Activated CD4-positive, alpha-beta T cell treated with anti-CD3 and anti-CD28 coated beads, Interleukin-2, Interleukin-4, amounts not matched to agents 100 ng/mL and 50 ng/mL, durations not matched to agents 16 hours and 8 hours (primary cell): ENCODE results near the gene LCN9.
"Not testable (repeated sequence)": the region's sequence is repeated elsewhere in the genome, so short reads cannot be mapped to it uniquely, and the experiment has no call there.

ENCODE experiments used
- DNase-seq: peaks from one replicate; pipeline ENCODE4 v3.0.0-alpha.2; 2020; ENCODE audit warnings: low spot score

Gene LCN9, protein sequence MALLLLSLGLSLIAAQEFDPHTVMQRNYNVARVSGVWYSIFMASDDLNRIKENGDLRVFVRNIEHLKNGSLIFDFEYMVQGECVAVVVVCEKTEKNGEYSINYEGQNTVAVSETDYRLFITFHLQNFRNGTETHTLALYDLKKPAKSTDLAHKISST

DNA sequence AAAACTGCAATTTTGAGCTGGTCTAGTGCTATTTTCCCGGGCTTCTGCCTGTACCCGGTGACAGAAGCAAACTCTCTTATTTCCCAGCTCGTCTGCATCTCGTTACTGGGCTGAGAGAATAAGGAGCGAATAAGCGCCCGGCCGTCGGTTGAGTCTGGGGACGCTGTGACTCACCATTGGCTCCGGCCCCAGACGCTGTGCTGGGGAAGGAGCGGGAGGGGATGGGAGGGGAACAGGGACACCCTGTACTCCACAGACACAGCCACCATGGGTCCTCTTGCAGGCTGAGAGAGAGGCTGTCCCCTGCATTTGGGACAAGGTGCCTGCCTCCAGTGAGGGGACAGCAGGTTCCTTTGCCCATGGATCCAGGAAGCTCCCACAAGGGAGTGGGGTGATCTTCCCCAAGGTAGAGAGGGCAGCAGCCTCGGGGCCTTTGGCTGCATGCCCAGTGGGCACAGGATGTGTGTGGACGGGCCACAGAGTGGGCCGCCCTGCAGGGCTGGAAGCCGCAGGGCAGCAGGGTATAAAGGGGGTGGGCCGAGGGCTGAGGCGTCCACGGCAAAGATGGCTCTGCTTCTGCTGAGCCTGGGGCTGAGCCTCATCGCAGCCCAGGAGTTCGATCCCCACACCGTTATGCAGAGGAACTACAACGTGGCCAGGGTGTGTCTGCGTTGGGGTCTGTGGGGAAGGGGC is at the start of gene LCN9:
LCN9 (plus strand) TSS at position 552 of the 693 bp plus-strand sequence; CDS start at position 565, 13 bp downstream.
- DNase-seq = no peak

DNA sequence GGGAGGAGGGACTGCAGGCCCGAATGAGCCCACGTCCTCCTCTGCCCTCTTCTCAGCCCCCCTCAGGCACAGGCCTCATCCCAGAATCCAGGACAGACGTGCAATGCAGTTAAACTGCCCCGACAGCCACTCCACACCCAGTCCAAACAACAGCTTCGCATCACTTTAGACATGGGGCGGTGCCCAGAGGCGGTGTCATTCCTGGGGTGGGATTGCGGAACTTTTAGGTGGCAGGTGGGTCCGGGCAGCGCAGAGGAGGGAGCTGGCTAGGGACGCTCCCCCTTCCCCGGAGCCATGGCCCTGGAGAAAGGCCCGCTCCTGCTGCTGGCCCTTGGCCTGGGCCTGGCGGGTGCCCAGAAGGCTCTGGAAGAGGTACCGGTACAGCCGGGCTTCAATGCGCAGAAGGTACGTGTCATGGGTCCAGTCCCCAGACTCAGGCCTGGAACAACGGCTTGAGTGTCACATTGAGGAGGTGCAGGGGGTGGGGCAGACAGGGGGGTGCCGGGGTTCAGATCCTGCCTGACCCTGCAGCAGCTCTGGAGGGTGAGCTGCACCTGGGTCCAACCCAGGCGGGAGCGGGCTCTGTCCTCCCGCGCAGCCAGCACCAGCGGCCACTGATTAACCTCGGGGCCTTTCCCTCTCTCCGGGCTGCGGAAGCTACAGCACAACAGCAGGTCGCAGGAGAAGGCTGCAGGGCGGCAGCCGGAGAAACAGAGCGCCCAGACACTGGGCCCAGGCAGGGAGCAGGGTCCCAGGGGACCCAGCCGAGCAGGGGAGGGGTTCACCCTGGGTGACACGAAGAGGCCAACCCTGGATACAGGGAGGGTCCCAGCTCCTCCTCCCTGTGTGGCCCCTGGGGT is 48.9 kb upstream of the LCN9 start:
- no peak for DNase-seq

DNA sequence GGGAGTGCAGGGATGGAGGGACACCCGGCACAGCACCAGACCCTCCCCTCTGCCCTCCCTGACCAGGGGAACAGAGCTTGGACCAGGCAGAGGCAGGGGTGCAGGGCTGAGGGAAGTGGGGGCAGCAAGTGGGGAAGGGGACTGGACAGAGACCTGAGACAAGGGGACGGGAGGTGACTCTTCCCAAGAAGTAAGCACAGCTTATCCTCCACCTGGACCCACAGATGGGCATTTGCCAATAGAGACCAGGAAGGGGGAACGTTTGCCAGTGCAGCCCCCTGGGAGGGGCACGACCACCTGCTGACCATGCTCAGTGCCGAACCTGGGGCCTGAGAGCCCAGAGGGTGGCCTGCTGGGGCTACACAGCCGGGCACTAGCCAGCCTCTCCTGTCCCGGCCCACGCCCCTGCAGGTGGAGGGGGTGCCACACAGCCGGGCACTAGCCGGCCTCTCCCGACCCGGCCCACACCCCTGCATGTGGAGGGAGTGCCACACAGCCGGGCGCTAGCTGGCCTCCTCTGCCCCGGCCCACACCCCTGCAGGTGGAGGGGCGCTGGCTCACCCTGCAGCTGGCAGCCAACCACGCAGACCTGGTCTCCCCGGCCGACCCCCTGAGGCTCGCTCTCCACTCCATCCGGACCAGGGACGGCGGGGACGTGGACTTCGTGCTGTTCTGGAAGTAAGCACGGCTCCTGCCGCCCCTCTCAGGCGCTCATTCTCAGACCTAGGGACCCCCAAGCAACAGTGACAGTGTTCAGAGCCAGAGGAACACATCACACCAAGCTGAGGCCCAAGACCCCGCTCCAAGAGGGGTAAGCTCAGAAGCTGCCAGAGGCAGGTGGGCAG is 48.1 kb upstream of the LCN9 start:
- DNase-seq = no peak

DNA sequence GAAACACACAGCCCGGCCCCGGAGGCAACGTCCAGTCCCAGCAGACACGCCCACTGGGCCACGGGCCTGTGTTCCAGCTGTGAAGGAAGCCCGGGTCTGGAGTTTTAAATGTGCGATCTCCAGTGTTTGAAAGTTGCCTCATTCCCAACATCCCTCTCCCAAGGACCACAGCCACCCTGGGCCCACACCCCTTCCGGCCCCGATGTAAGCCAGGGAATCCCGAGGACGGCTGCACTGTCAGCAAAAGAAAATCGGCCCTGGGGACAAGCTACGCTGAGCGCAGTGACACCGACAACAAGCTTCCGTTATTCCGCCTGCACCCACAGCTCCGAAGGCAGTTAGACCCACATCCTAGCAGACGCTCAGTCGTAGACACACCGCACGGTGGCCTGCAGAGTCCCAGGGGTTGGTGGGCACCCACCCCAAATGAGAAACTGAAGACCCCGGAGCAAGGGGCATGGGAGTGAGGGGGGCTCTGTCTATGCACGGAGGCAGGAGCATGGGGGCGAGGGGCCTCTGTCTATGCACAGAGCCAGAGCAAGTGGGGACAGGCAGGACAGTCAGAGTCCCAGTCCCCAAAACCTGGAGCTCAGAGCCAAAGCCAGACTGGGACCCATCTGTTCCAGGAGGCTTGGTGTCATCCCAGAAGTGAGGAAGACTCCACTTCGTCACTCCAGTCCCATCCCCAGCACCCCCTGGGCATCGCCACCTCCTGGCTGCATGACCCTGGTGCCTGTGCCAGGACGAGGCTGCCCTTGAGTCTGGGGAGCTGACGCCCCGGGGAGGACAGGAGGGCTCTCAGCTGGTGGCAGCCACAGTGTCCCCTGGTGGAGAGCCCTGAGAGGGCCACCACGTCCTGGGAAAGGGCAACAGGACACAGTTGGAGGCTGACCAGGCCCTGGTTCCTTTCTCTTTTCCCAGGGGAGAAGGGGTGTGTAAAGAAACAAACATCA is 47.2 kb upstream of the LCN9 start:
- no peak for DNase-seq

DNA sequence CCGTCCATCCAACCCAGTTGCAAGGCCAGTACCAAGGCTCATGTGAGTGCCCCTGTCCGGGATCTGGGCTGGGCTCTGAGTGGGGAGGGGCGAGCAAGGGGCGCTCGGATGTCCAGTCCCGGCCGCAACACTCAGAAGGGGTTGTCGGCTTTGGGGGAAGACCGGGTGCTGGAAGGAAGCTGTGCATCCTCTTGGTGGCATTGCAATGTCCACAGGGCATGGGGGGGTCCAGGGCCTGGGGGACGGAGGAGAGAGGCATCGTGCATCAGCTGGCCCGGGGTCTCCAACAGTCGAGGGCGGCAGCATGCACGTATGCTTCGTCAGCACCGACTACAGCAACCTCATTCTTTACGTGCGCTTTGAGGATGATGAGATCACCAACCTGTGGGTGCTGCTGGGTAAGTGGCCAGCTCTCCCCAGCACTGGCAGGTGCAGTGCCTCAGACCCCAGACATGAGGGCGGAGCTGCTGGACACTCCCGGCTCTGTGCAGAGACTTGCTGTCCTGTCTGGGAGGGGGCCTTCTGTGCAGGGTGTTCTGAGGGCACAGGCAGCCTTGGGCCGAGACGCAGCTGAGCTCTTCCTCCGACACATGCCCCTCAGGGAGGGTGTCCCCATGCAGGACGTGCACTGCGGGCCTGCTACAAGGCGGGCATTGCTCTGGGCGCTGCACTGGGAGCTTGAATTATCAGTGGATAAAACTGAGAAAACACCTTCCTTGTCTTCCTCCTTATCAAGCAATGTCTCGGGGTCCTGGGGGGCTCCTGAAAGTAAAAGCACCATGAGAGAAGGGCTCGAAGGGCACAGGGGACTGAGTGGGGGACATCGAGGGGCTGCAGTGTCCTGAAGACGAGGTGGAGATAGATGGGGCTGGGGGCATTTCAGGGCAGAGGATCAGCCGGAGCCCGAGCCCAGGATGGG is 46.2 kb upstream of the LCN9 start:
- DNase-seq = no peak

DNA sequence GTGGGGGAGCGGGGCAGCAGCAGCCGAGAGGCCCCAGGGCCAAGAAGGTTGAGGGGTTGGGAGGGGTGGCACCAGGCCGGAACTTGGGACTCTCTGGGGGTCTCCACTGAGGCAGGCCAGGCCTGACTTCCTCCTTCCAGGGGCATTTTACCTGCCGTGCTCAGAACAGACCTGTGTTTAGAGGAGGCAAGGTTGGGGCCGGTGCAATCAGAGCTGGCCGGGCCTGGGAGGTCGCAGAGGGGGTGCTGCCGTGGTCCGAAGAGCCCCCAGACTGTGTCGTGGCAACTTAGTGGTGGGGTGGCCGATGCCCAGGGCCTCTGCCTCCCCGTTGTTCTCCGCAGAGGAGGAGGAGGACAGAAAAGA is 45.6 kb upstream of the LCN9 start:
- no peak for DNase-seq

DNA sequence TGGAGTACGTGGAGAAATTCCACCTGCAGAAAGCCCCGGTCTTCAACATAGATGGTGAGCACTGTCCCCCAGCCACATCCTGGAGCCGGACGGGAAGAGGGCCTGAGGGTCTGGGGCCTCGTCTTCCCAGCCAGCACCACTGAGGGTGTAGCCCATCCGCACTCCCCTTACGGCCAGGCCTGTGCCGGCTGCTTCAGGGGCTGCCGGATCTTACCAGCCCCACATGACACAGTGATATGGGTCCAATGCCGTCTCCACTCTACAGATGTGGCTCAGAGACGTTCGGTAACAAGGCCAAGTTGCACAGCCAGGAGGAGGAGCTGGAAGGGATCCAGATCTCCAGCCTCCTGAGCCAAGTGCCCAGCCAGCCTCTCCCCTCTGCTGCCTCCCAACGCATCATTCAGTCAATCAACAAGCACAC is 45.1 kb upstream of the LCN9 start:
- DNase-seq = no peak

DNA sequence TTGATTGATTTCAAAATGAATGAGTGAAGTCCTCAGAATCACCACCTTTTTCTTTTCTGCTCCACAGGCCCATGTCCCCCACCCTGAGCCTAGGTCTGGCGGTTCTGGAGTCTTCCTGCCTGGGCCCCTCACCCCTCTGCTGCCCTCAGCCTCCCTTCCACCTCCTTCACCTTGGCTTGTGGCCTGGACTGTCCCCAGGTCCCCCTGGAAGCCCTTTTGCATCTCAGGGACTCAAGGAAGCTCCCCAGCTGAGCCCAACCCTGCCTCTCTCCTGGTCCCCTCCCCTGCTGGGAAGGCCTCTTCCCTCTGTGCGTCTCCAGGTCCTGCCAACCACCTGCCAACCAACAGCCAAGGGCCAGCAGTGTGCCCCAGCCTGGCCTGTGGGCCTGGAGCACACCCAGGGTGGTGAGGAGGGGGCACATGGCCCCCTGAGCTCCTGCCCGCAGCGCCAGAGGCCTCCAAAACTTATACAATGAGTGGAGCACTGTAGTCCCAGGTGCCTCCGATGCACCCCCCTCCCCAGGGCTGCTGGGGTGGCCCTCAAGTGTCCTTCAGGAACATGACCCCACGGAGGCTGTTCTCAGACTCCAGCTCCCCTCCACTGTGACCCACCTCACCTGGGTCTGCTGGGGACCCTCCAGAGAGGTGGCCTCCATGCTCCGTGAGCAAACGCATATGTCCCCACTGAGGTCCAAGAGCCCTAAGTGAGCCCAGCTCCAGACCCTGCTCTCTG is 44.1 kb upstream of the LCN9 start:
- DNase-seq = no peak

DNA sequence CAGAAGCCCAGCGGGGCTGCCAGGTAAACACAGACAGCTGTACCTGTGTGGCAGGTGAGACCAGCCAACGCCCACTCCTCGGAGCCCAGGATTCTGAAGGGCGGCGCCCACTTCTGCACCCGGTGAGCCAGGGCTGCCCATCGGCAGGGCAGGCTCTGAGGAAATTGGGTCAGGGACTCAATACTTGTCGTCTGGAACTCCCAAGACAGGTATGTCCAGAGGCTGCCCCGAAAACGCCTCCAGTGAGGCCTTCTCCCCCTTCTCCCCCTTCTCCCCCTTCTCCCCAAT is 43.6 kb upstream of the LCN9 start:
- DNase-seq = no peak

DNA sequence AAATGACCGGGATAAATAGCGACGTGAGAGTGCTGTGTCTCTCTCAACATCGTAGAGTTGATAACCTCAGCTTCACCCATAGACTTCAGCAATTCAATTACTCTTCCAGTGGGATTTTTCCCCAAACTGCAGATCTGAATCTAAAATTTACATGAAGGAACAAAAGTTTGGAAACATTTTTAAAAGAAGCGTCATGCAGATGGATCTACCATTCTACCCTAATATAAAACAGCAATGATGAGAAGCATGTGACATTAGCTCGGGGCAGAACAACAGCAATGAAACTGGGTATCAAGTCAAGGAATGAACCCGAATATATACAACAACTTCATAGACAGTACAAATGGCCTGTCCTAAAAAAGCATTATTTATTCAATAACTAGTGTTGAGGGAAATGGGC is 42.6 kb upstream of the LCN9 start:
- DNase-seq = no peak

DNA sequence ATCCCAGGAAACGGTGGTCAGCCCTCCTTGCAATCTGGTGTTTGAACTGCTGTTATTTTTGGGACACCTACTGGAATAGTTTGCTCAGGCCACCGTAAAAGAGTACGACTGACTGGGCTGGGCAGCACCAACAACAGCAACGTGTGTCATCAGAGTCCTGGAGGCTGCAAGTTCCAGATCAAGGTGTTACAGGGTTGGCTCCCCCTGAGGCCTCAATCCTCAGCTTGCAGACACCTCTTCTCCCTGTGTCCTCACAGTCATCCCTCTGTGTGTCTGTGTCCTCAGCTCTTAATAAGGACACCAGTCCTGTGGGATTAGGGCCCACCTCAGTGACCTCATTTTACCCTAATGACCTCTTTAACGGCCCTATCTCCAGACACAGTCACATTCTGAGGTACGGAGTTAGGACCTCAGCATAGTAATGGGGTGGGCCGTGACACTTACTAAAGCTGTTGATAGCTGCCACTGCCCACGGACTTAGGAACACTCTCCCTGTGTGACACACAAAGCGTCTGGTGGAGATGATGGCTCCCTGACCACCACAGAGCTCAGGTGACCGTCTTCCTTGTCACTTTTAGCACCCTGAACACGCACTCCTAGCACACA is 40.6 kb upstream of the LCN9 start:
- DNase-seq = no peak

DNA sequence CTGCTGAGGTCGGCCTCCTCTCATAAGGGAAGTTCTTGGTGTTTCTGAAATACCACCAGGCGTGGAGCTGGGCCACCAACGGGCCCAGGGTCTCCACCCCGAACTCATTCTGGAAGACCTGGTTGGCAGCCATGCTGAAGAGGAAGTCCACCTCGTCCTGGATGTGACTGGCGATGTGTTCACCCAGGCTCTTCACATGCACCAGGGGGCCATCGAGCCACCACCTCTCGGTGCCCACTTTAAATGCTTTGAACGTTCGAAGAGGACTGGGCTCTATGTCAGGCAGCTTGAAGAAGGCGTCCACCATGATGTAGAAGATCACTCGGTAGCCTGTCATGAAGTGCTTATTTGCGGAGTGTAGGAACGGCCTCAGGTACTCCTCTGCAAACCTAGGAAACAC is 38.8 kb upstream of the LCN9 start:
- DNase-seq = no peak

DNA sequence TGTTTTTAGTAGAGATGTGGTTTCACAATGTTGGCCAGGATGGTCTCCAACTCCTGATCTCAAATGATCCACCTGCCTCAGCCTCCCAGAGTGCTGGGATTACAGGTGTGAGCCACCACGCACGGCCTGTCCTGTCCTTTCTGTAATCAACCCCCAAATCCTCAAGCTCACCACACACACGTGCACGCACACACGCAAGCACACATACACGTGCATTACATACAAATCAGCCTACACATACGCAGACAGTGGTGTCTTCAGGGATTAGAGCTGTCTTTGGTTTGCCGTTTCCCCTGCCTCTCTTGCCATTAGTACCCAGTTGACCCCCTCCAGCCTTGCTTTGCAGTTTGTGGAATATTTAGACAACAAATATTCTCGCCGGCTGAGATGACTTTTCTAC is 30.3 kb upstream of the LCN9 start:
- DNase-seq = no peak

DNA sequence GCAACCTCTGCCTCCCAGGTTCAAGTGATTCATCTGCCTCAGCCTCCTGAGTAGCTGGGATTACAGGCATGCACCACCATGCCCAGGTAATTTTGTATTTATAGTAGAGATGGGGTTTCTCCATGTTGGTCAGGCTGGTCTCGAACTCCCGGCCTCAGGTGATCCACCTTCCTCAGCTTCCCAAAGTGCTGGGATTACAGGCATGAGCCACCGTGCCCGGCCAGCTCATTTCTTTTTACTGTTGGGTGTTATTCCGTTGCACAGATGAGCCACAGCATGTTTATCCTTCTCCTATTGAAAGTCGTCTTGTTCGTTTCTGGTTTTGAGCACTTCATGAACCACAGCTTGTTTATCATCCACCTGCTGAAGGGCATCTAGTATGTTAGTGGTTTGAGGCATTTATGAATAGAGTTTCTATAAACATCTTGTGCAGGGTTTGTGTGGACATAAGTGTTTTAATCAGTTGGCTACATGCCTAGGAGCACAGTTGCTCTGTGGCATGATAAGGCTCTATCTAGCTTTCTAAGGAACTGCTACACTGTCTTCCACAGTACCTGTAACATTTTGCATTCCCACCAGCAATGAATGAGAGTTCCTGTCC is 26.1 kb upstream of the LCN9 start:
- not testable (repeated sequence) for DNase-seq

DNA sequence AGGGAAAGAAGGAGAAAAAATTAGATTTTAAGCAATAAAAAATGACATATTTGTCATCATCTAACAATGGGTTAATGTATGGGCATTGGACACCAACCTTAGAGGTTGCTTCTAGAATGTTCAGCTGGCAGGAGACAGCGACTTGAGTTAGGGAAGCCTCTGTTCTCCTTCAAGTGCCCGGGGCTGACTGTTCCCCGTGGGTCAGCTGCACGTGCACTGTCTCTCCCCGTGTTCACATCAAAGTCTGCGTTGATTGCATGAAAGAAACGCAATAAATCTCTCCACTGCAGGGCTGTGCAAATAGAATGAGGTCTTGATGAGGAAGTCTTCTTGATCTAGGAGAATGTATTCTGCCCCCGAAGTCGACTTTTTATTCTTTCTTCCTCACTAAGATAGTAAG is 23.9 kb upstream of the LCN9 start, which contains the start of gene GLT6D1:
GLT6D1 (minus strand) TSS at position 345 of the 400 bp plus-strand sequence. CDS start 353 bp downstream, outside the sequence.
- no peak for DNase-seq

DNA sequence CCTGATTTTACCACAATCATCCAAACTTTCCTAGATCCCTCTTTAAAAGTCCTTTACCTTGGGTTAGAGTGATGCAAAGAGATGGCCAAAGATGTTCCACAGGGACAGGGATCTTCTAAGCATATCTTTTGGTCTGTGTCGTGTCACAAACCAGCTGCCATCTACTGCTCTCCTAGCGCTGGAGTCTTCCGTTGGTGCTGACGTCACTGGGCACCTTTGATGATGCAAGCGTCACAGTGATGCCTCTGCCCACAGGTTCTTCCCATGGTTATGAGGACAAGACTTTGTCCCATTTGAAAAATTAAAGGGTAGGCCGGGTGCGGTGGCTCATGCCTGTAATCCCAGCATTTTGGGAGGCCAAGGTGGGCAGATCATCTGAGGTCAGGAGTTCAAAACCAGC is 22.1 kb upstream of the LCN9 start:
- DNase-seq = no peak

DNA sequence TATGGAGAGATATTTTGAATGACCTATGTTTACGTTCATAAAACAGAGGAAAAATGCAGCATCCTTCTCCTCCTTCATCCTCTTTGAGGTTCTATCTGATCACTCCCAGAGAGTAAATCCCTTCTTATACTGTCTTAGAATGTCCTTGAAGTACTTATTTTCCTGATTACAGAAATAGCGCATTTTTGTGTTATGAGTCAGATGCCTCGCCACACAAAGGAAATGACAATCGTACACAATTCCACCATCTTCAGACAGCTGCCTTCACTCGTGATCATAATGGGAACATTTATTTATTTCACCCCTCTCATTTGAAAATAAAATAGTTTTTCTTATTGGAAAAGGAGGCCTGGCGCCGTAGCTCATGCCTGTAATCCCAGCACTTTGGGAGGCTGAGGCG is 21.4 kb upstream of the LCN9 start:
- no peak for DNase-seq

DNA sequence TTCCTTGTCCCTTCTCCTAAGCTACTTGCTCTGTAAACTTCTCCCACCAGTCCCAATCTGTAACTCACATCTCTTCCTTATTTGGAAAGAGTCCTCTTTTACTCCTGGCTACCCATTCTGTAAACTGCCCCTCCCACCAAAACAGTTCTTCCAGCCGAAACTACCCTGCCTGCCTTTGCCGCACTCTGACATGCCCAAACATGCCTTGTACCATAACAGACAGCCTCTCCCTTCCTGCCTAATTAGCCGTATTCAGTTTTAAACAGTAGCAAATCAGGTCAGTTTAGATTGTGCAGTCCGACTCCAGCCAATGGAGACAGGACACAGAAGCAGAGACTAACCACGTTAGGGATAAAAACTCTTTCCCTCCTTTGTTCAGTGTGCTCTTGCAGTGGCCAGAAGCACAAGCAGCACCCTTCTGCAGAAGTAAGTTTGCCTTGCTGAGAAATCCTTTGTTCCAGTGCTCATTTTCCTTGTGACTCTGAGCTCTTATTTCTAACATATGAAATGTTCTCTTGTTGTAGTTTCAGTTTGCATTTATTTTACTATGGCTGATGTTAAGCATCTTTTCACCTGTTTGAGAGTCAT is 18.4 kb upstream of the LCN9 start:
- no peak for DNase-seq
